Measurements from ENCODE around the gene DLG2. TPM values are rescaled to one million over a fixed set of nuclear protein-coding genes. Genes with fewer than 3 reads are reported as not detected.

DLG2 gene
- total and polyA plus RNA-seq, 2 donors (not counting 3 experiments of a cell fraction or from before 2014, with no cell fraction given) = 0.15 to 1.1 TPM

DNA sequence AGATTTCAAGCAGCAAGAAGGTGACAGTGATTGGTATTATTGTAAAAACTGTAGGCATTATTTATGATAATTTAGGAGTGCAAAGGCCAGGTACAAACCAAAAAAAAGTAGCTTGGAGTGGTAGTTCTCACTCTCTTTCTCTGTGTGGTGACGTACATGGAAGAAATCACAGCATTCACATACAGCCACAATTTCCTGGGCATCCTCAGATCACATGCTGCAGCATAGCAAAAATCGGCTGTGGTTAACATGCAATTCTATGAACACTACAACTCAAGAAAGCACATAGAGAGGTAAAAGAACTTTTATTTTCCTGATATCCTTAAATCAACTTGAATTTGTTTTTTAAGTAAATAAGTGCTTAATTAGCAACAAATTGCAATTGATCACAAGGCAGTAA, 875.8 kb downstream of the DLG2 start:
- FAIRE-seq = no peak
- no peaks in the 10 kb centered on the region for H3K36me3 ChIP-seq (ENCODE audit: control insufficient read depth in 2 of 2, extremely low read depth in 1 of 2, insufficient read depth in 2 of 2, low read length in 2 of 2)
- H3K9me3 ChIP-seq (replicated peaks; ENCODE audit: control insufficient read depth, insufficient read depth, low read length) = no peaks in the 10 kb centered on the region

DNA sequence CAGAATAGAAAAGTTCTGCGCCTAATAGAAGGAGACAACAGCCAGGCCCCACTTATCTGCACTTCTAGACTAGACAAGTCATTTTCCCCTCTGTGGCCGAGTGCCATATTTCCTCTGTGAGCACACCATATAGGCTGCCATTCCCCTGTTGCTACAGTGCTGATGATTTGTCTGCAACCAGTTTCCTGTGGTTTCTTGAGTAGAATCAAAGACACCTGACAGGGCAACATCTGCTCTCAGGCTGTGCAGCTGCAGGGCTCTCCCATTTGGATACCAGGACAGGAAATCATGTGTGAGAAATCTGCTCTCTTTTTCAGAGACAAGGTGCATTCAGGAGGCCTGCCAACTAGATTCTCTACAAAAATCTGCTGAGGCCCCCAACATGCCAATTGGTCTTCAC, 879.3 kb downstream of the DLG2 start:
- no peak for FAIRE-seq
- CTCF ChIA-PET = no interaction called here
- no peaks in the 10 kb centered on the region for H4K20me1 ChIP-seq (replicated peaks; ENCODE audit: control insufficient read depth, extremely low read depth, insufficient read depth, low read length)
- H3K9ac ChIP-seq (replicated peaks; ENCODE audit: extremely low read depth, insufficient read depth, low read length) = no peak overlapping the region
- intact Hi-C loops (cut with micrococcal nuclease) (no loop called here), dilution Hi-C loops (cut with MboI; ENCODE audit: extremely low pct_ligation_motif_present, low sequenced_read_pairs) (no loop called here)
- BruUV-seq (replicated peaks) = no TSS peak
- no peaks in the 10 kb centered on the region for H3K9me3 ChIP-seq (replicated peaks; ENCODE audit: control insufficient read depth, insufficient read depth, low read length)
- no peaks in the 10 kb centered on the region for H3K4me1 ChIP-seq (ENCODE audit: control insufficient read depth, extremely low read depth, insufficient read depth, low read length)
- TF ChIP-seq POLR2A (IDR thresholded peaks at IDR 0.05; ENCODE audit: low read depth, low read length) (no peak), GATA2 (IDR thresholded peaks at IDR 0.05; ENCODE audit: insufficient read depth, insufficient read length, low read depth, low read length) (no peak), MYC (IDR thresholded peaks at IDR 0.05; ENCODE audit: low read depth, low read length) (no peak)
- H3K4me3 ChIP-seq (replicated peaks in 1 of 3; ENCODE audit: insufficient read depth in 1 of 3, low read depth in 1 of 3, low read length in 3 of 3) = no peak overlapping the region
- no peak overlapping the region for H3K4me2 ChIP-seq (ENCODE audit: insufficient read depth, low read length)
- H3K27ac ChIP-seq (ENCODE audit: insufficient read depth, low read depth, low read length) = no peak overlapping the region
- no peaks in the 10 kb centered on the region for H3K9me1 ChIP-seq (replicated peaks; ENCODE audit: control insufficient read depth, extremely low read depth, insufficient read depth, low read length)
- H2AFZ ChIP-seq (ENCODE audit: low read depth, low read length) = no peak overlapping the region
- POLR2A ChIA-PET = no interaction called here
- H3K27me3 ChIP-seq (ENCODE audit: control insufficient read depth in 2 of 2, insufficient read depth in 2 of 2, low read length in 2 of 2) = no peaks in the 10 kb centered on the region
- DNase-seq (ENCODE audit: low read depth, low spot score) = no peak
- no peaks in the 10 kb centered on the region for H3K36me3 ChIP-seq (ENCODE audit: control insufficient read depth in 2 of 2, extremely low read depth in 1 of 2, insufficient read depth in 2 of 2, low read length in 2 of 2)
- H3K79me2 ChIP-seq (ENCODE audit: control insufficient read depth, insufficient read depth, low read length) = no peaks in the 10 kb centered on the region

More for the DNA sequence above, 875.8 kb downstream of the DLG2 start:
- no peak overlapping the region for H3K4me2 ChIP-seq (ENCODE audit: insufficient read depth, low read length)
- BruUV-seq (replicated peaks) = no TSS peak
- CTCF ChIA-PET = no interaction called here
- dilution Hi-C loops (cut with MboI; ENCODE audit: extremely low pct_ligation_motif_present, low sequenced_read_pairs) (no loop called here), intact Hi-C loops (cut with micrococcal nuclease) (no loop called here)
- TF ChIP-seq MYC (IDR thresholded peaks at IDR 0.05; ENCODE audit: low read depth, low read length) (no peak), POLR2AphosphoS5 (IDR thresholded peaks at IDR 0.05; ENCODE audit: insufficient read depth, low read depth, low read length) (no peak), EZH2 (IDR thresholded peaks at IDR 0.05; ENCODE audit: borderline replicate concordance, low read depth, low read length, severe bottlenecking) (no peak)
- TF ChIP-seq, protein P1, sequence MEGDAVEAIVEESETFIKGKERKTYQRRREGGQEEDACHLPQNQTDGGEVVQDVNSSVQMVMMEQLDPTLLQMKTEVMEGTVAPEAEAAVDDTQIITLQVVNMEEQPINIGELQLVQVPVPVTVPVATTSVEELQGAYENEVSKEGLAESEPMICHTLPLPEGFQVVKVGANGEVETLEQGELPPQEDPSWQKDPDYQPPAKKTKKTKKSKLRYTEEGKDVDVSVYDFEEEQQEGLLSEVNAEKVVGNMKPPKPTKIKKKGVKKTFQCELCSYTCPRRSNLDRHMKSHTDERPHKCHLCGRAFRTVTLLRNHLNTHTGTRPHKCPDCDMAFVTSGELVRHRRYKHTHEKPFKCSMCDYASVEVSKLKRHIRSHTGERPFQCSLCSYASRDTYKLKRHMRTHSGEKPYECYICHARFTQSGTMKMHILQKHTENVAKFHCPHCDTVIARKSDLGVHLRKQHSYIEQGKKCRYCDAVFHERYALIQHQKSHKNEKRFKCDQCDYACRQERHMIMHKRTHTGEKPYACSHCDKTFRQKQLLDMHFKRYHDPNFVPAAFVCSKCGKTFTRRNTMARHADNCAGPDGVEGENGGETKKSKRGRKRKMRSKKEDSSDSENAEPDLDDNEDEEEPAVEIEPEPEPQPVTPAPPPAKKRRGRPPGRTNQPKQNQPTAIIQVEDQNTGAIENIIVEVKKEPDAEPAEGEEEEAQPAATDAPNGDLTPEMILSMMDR (IDR thresholded peaks at IDR 0.05; ENCODE audit: extremely low read depth in 1 of 2, insufficient read depth in 1 of 2, low read depth in 1 of 2, low read length in 2 of 2) = no peak
- TF ChIP-seq, protein P2, sequence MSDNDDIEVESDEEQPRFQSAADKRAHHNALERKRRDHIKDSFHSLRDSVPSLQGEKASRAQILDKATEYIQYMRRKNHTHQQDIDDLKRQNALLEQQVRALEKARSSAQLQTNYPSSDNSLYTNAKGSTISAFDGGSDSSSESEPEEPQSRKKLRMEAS (IDR thresholded peaks at IDR 0.05; ENCODE audit: insufficient read depth, insufficient read length) = no peak
- no peaks in the 10 kb centered on the region for H3K9me1 ChIP-seq (replicated peaks; ENCODE audit: control insufficient read depth, extremely low read depth, insufficient read depth, low read length)
- no peak for DNase-seq (ENCODE audit: low read depth, low spot score)
- no peak overlapping the region for H3K4me3 ChIP-seq (replicated peaks in 1 of 3; ENCODE audit: insufficient read depth in 1 of 3, low read depth in 1 of 3, low read length in 3 of 3)
- no peaks in the 10 kb centered on the region for H3K4me1 ChIP-seq (ENCODE audit: control insufficient read depth, extremely low read depth, insufficient read depth, low read length)
- no peak overlapping the region for H3K9ac ChIP-seq (replicated peaks; ENCODE audit: extremely low read depth, insufficient read depth, low read length)
- H3K79me2 ChIP-seq (ENCODE audit: control insufficient read depth, insufficient read depth, low read length) = no peaks in the 10 kb centered on the region
- H2AFZ ChIP-seq (ENCODE audit: low read depth, low read length) = no peak overlapping the region
- POLR2A ChIA-PET = no interaction called here
- no peak overlapping the region for H3K27ac ChIP-seq (ENCODE audit: insufficient read depth, low read depth, low read length)
- H3K27me3 ChIP-seq (ENCODE audit: control insufficient read depth in 2 of 2, insufficient read depth in 2 of 2, low read length in 2 of 2) = no peaks in the 10 kb centered on the region
- no peaks in the 10 kb centered on the region for H4K20me1 ChIP-seq (replicated peaks; ENCODE audit: control insufficient read depth, extremely low read depth, insufficient read depth, low read length)
